Epithelial cell of esophagus (primary cell): ENCODE data around the gene PLEKHA7.
A peak's percentile ranks its signal among the peaks of the same experiment; 100 is the strongest.

ENCODE experiments used
- DNase-seq: peaks from one replicate; pipeline ENCODE4 v3.0.0; 2010; ENCODE audit warnings: low read depth
- H3K4me3 ChIP-seq: 2 replicates; pipeline ENCODE4 v1.5.1; 2011; ENCODE audit warnings: mild to moderate bottlenecking, low read length, control low read depth
- CTCF ChIP-seq: IDR thresholded peaks from 2 replicates; pipeline ENCODE4 v1.5.1; 2011; ENCODE audit warnings: low read depth, mild to moderate bottlenecking, low read length, control low read depth, inconsistent platforms; ENCODE audit not compliant: insufficient read depth; ENCODE audit errors: missing control alignments

The PLEKHA7 gene

GRCh38 chr11:16933291-16933690, 80.9 kb downstream of the PLEKHA7 start:
- no peak for TF ChIP-seq CTCF
- DNase-seq: no peak

GRCh38 chr11:16928044-16928443, 86.2 kb downstream of the PLEKHA7 start:
- no peak for DNase-seq
- H3K4me3 ChIP-seq: no peak overlapping the region
- no peak for TF ChIP-seq CTCF

More at GRCh38 chr11:16933291-16933690, 80.9 kb downstream of the PLEKHA7 start:
- no peak overlapping the region for H3K4me3 ChIP-seq

DNA sequence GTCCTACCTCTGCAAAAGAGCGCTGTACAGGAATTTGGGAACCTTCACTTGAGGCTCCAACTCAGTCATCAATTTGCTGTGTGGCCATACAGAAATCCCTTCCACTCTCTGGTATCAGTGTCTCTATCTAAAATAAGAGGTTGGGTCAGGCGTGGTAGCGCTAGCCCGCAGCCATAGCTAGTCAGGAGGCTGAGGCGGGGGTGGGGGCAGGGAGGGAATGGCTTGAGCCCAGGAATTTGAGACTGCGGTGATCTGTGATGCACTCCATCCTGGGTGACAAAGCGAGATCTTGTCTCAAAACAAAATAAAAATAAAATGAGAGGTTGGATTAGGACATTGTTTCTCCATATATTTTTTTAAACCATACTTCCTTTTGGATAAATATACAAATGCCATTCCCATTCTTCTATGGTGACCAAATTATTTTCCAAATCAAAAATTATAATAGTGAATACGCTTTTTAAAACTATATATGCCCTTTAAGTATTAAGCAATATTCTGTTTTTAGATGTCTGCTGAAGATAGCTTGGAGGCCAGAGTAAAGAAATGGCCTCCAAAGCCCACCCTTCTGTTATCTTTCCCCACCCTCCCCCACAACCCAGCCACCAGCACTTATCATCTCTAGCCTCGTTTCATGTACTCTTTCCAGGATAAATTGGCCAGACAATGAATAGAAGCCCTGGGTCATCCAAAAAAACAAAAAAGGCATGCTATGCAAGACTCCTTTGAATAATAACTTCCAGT, 87.2 kb downstream of the PLEKHA7 start:
- DNase-seq: no peak
- TF ChIP-seq CTCF: no peak
- H3K4me3 ChIP-seq: no peak overlapping the region

- DNase-seq: peak; percentile 37
- no peak for TF ChIP-seq CTCF
- H3K4me3 ChIP-seq: peak overlapping the region; percentile 53
Observed at GRCh38 chr11:16925561-16926065, 88.6 kb downstream of the PLEKHA7 start.

DNA sequence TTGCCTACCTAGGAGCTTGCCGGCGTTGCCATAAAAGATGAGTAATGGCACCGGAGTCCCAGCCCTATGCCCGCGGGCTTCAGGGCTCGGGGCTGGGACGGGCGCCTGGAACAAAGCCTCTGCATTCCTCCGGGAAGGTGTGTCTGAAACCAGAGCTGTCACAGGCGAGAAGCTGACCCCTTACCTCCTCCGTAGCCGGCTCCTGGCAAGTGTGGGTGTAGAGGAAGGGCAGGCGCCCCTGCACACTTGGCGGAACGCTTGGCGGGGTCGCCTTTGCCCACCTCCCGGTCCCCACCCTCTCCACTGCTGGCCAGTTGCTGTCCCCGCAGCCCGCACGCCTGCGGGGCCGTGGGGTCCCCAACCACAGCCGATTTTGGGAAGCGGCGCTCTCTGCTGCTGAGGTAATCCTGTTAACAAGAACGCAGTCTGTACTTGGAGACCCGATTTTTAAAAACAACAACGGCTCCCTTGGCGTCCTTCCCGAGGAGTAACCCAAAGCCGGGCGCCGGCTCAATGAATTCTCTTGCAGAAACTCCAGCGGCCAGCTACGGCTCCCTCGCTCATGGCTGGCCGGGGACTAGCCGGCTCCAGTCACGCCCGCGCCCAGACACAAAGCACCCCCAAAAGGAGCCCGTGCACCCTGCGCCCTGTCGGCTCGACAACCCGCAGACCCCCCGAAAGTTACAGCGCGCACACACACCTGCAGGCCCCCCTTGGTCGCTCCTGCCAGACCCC, 89.2 kb downstream of the PLEKHA7 start:
- DNase-seq: peak; percentile 89
- peak overlapping the region; percentile 53 for H3K4me3 ChIP-seq
- TF ChIP-seq CTCF: no peak

DNA sequence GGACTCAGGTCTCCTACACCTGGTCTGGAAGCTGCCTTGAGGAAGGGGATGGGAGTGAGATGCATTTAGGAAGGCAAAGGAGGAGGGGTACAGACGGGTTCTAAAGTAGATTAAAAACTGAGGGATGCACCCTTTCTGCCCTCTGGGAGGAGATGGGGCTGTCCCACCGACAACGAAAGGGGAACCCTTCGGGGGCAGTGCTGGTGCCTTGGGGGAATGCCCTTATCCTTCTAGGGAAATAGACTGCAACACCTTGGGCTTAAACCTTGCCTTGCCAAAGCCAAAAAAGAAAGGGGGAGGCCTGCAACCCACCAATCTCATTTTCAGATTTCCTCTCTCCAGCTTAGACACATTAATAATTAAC, 89.8 kb downstream of the PLEKHA7 start:
- H3K4me3 ChIP-seq: peak overlapping the region; percentile 53
- no peak for DNase-seq

More for the DNA sequence above, 89.8 kb downstream of the PLEKHA7 start:
- no peak for TF ChIP-seq CTCF
